AG04450 (cell line): ENCODE data around the gene ADAMTSL5. TPM values are rescaled to one million over a fixed set of nuclear protein-coding genes. Genes with fewer than 3 reads are reported as not detected.

Experiments
- CTCF ChIA-PET: fragments of 300-600, 350-600 bp; formaldehyde crosslinking; extraction: SDS; loops from one replicate; lab custom pipeline; 2022; ENCODE audit warnings: antibody characterized with exemption, inconsistent platforms; lab: Charles Lee
- POLR2A ChIA-PET: fragments of 350-600 bp; formaldehyde crosslinking; extraction: SDS; loops from one replicate; lab custom pipeline; 2021; ENCODE audit warnings: antibody characterized with exemption, inconsistent platforms; lab: Yijun Ruan, JAX
- DNase-seq: peaks from one replicate; pipeline ENCODE4 v3.0.0-alpha.2; 2011; ENCODE audit warnings: low read depth, low spot score
- H3K27ac ChIP-seq: one replicate; pipeline ENCODE4 v1.5.1; 2012; ENCODE audit warnings: low read depth, low read length, control low read depth
- H3K27me3 ChIP-seq: one replicate; pipeline ENCODE4 v1.6.0; 2012; ENCODE audit warnings: low read length; ENCODE audit not compliant: control insufficient read depth, insufficient read depth
- H3K4me3 ChIP-seq: 2 replicates; pipeline ENCODE4 v1.5.1; 2011; ENCODE audit warnings: mild to moderate bottlenecking, low read depth, low read length, control low read depth
- H3K9me3 ChIP-seq: 2 replicates; pipeline ENCODE4 v1.5.1; 2012; ENCODE audit warnings: low read length; ENCODE audit not compliant: control insufficient read depth, insufficient read depth
- CTCF ChIP-seq: IDR thresholded peaks from 2 replicates; pipeline ENCODE4 v1.5.1; 2011; ENCODE audit warnings: low read depth, low read length, control low read depth, inconsistent platforms
- polyA plus RNA-seq: library from polyadenylated mRNA; depleted of rRNA; stranded (reverse); fragments of >200 nt; gene quantifications from 2 replicates; pipeline ENCODE4 v1.2.3, GENCODE V29; 2011

Gene ADAMTSL5
- polyA plus RNA-seq, 1 experiment = 5.6 TPM

DNA sequence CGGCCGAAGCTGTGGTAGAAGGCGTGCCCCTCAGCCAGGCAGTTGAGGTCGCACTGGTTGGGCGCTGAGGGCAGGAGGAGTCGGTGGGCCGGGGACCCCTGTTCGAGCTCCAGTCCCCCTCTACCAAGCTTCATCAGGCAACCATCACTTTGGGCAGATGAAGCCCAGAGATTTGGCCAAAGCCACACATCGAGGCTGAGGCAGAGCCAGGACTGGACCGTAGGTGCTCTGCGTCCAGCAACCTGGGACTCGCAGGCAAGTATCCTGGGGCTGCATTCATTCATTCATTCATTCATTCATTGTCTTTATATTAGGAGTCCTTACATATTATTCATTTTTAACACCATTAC, 4.3 kb downstream of the ADAMTSL5 start:
- peak overlapping the region; percentile 45 for H3K4me3 ChIP-seq
- POLR2A ChIA-PET = interaction anchor here (1.2 kb wide), 1 partner anchor 144 kb away, joined by 3 read pairs; no protein-coding TSS in a partner anchor
- no peak overlapping the region for H3K27ac ChIP-seq

DNA sequence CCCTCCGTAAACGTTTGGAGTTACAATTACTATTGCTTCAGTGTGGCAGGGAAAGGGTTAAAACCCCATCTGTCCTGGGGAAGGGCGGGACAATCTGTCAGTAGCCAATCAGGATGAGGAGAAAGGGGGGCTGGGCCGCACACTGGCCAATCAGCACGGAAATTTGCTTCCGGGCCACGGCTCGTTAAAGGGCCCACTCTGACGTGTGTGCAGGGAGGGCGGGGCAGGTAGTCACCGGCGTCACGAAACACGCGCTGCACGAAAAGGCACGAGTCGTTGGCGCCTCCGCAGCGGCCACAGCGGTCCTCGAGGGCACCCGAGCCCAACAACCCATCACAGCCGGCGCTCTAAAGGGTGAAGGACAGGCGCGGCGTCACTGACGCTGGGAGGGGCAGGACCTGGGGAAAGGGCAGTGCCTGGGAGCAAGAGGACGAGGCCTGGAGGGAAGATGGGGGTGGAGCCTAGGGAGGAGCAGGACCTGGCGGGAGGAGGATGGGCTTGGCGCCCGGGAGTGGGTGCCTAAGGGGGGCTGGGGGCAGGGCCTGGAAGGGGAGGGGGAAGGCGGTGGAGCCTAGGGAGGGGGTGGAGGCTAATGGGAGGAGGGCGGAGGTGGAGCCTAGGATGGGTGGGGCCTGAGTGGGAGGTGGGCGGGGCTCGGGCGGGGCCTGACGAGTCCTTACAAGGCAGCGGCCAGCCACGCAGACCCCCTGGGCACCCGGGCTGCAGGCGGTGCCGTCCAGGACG, 4.9 kb downstream of the ADAMTSL5 start:
- peak overlapping the region; percentile 94 for H3K27ac ChIP-seq
- POLR2A ChIA-PET = no interaction called here
- no peak for TF ChIP-seq CTCF

More for the DNA sequence above, 4.3 kb downstream of the ADAMTSL5 start:
- Histone ChIP-seq H3K27me3 (peaks cover 6% of the 10 kb centered on the region), H3K9me3 (peaks cover 15% of the 10 kb centered on the region; the same call in 1 of the 2 replicates)
- no peak for DNase-seq
- no peak for TF ChIP-seq CTCF
- CTCF ChIA-PET = no interaction called here

GRCh38 chr19:1507192-1507660, 5.6 kb downstream of the ADAMTSL5 start:
- Histone ChIP-seq H3K27ac (peak overlapping the region; percentile 57), H3K27me3 (peaks cover 14% of the 10 kb centered on the region), H3K4me3 (no peak overlapping the region), H3K9me3 (peaks cover 15% of the 10 kb centered on the region; the same call in 1 of the 2 replicates)
- no peak for DNase-seq
- TF ChIP-seq CTCF = no peak
- CTCF ChIA-PET = no interaction called here
- POLR2A ChIA-PET = no interaction called here

More for the DNA sequence above, 4.9 kb downstream of the ADAMTSL5 start:
- DNase-seq = peak; percentile 91
- CTCF ChIA-PET = no interaction called here
- H3K4me3 ChIP-seq = peak overlapping the region; percentile 69
- H3K27me3 ChIP-seq = peaks cover 11% of the 10 kb centered on the region
- H3K9me3 ChIP-seq = peaks cover 15% of the 10 kb centered on the region; the same call in 1 of the 2 replicates

DNA sequence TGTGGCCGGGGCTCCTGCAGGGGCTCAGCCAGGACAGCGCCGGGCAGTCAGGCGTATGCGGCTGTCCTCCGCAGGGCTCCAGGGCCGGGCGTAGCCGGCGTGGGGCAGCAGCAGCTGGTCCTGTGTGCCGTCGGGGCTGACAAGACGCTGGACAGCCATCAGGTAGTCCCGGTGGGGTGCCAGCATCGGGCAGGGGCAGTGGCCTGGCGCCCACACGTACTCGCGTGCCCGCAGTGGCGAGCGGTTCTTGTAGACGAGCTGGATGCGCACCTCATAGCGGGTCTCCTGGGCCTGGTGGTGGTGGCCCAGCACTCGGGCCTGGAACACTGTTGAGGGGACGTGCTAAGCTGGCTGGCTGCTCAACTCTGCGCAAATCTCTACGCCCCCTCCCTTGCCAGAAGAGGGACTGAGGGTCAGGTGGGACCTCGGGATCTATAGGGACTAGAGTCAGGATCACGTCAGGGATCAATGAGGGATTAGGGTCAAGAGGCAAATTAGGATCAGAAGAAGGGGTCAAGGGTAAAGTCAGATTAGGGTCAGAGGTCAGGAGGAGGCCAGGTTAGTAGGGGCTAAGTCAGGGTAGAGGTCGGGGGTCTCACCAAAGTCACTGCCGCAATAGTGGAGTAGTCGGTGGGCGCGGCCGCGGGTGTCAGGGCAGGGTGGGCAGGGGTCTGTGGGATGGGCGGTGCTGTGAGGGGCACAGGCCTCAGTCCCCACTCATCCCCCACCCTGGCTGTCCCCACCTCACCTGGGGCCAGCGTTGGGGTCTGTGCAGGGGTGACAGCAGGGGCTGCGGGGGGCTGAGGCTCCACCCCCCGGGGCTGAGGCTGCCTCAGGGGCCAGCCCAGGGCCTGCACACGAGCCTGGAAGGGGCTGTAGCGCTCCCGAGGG, 6.6 kb downstream of the ADAMTSL5 start:
- Histone ChIP-seq H3K9me3 (peaks cover 15% of the 10 kb centered on the region; the same call in 1 of the 2 replicates), H3K27ac (no peak overlapping the region), H3K27me3 (peaks cover 16% of the 10 kb centered on the region), H3K4me3 (no peak overlapping the region)
- no peak for TF ChIP-seq CTCF
- no peak for DNase-seq
- CTCF ChIA-PET = no interaction called here
- POLR2A ChIA-PET = no interaction called here
